ENCODE measurements around the gene FBXO3.

GRCh38 chr11:33770236-33770635 lies 4.1 kb downstream of the FBXO3 start:
- TF ChIP-seq EZH2 (IDR thresholded peaks at IDR 0.05; ENCODE audit: low read length, unreplicated experiment) (no peak), CTCF (conservative IDR thresholded peaks at IDR 0.05; ENCODE audit: low read depth, low read length) (no peak), EZH2phosphoT487 (IDR thresholded peaks at IDR 0.05; ENCODE audit: borderline replicate concordance, low read length) (no peak)
